Stimulated activated CD8-positive, alpha-beta memory T cell treated with anti-CD3 and anti-CD28 coated beads, Interleukin-15, amount 100 ng/mL, for 1 hour (primary cell): ENCODE data around the gene NTM.

Experiments
- DNase-seq: peaks from one replicate; pipeline ENCODE4 v3.0.0-alpha.2; 2020; ENCODE audit warnings: low read depth

Gene NTM

DNA sequence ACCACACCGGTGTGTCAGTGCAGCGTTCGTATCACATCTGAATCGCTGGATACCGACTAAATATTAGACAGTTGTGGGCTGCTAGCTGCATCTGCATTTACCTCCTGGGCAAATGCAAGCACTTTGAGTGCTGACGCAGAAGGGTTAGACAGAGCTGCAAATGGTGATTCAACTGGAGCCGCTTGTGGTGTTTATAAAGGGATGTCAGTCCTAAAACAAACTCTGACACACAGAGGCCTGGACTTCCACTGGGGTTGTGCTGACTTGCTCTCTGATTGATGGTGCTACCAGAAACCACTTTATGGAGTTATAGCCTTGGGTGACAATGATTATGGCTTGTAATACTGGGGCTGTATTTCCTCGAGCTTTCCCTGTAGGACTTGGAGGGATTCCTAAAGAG, 374.4 kb downstream of the NTM start:
- no peak for DNase-seq

DNA sequence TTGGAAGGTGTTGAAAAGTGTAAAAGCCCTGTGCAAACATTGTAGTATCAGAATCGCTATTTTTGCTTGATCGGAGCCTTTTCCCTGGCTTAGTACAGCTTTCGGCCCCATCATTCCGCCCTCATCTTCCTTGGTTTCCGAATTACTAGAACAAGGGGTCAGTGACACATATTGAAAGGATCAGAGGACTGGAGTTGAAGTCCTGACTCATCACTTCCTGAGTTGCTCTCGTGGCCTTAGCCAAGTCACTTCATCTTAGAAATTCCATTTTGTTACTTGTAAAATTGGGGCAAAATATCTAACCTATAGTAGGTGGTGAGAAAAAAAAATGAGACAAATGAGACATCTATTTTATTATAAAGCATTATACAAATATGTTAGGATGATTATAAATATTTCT, 375.0 kb downstream of the NTM start:
- no peak for DNase-seq

DNA sequence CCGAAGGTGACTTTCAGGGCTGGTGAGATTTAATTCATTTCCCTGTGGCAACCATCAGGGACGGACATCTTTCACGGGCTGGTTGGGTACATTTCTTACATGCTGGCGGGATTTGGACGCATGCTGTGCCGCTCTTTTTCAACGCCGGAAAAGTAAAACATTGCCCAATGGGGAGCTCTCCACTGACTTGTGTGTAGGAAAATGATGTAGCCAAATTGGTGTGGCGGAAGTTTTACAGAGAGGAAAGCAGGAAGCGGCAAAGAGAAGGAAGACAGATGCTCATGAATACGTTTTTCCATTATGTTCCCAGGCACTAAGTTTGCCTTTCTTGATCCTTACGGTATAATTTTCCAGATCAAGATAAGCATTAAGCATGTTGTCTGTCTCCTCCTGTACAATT, 375.8 kb downstream of the NTM start:
- DNase-seq: no peak

DNA sequence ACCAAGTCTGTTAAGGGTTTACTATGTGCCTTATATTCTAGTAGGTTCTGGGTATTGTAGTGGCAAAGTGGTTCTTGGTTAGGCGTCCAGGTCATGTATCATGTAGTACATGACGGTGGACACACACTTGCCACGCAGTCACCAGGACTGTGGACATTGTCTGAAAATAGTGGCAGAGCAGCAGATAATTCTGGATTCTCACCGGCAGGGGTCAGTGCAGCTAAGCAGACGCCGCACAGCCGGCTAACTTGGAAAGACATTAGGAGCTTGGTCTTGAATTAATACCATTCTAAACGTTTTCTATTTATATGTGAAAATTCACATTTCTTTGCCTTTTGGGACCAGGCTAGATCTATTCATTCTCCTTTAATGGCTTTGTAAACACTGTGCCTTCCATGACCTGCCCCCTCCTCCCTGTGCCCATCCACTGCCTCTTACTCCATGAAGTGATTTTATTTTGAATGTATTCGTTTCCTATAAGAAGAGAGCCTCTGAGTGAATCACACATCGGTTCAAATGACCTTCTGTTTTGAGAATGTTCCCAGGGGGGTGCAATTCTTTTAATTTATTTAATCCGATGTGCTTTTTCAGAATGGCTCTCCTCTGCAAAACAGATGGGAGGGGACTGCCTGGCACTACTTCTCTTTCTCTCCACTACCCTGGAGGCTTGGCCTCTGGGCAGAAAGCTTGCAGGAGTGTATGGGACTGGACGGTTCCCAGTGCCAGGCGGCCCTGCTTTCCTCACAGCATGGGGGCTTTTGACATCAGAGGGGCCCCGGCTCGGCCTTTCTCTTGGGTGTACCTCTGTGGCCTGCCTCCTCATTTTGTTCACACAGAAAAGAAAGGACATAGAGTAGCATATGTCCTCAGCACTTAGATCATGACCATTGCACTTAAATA, 378.0 kb downstream of the NTM start:
- DNase-seq: no peak

DNA sequence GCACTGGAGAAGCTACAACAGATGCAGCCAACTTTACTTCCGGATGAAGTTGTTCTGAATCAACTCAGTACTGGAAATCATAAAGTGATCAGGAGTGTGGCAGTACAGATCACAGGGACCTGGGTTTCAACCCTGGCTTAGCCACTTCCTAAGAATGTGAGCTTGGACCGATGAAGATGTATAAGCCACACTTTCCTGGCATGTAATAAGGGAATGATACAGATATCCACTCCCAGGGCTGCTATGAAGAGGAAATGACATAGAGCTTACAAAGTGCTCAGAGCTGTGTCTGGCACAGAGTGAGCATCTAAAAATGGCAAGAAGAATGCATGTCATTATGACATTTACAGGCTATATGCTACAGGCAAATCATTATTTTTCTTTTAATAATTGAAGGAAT, 378.7 kb downstream of the NTM start:
- no peak for DNase-seq

DNA sequence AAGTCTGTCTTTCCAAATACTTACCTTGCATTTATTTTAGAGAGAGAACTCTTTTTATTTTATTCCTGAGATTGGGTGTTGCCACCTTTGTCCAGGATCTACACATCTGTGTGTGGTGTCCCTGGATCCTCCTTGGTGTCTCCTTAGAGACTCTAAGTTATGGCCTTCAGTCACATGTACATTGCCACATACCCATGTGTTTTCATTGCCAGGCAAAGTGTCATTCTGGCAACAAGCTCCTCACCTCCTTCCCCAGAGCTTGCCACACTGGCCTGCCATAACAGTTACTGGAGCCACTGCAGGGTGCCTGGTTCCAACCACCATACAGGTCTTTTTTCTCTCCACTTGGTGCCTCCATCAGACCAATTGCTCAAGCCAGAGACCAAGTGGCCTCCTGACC, 379.7 kb downstream of the NTM start:
- DNase-seq: no peak

DNA sequence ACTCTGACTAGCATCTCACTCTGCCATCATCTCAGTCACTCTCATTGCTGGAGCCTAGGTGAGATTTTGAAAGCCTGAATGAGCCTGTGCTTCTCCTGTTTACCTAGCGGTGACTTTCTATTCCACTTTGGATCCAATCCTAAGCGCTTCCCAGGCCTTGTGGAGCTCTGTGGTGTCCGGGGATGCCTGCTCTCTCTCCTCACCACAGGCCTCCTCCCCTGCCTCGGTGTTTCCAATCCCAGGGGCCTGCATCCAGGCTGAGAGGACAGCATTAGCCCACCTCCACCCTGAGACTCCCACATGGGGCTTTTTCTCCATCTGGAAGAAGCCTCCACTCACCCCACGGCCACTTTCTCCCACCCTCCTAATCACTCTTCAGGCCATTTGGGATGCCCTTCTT, 380.3 kb downstream of the NTM start:
- no peak for DNase-seq

DNA sequence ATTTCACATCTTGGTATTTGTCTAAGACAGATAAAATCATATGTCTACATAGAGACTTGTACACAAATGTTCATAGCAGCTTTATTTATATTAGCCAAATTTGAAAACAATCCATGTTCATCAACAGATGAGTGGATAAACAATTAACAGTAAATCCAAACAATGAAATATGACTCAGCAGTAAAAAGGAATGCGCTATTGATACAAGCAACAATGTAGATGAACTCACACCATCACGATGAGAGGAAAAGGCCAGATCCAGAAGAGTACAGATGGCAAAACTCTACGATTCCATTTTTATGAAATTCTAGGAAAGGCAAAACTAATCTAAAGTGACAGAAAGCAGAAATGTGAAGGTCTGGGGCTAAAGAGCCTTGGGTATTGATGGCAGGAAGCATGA, 384.3 kb downstream of the NTM start:
- DNase-seq: no peak

DNA sequence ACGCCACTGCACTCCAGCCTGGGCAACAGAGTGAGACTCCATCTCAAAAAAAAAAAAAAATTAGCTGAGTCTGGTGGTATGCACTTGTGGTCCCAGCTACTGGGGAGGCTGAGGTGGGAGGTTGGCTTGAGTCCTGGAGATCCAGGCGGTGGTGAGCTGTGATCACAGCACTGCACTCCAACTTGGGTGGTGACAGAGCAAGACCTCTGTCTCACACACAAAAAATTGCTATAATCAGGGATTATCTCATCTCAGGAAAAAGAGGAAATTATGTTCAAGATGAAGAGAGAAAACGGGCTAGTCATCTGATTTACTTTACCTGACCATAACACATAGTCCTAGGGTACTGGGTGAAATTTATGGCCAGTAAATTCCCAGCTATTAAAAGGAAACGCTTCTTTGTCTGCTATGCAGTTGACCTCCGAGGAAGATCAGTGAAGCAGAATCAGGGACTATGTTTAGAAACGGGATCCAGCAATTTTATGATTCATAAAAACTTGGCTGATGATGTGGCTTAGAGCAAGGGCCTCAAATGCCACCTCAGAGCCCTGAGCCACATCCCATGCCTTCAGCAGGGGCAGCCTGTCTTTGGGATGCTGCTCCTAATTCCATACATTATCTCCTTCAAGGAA, 386.2 kb downstream of the NTM start:
- no peak for DNase-seq

DNA sequence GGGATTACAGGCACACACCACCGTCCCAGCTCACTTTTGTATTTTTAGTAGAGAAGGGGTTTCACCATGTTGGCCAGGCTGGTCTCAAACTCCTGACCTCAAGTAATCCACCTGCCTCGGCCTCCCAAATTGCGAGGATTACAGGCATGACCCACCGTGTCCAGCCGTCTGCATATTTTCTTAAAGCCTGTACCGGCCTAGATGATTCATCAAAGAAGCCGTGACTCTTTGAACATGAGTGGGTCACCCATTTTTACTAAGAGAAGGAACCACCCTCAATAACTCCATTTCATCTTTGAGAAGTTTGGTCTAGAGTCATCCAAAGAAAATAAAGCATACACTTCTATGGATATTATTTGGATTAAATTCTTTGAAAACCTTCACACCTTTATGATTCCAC, 388.3 kb downstream of the NTM start:
- no peak for DNase-seq

DNA sequence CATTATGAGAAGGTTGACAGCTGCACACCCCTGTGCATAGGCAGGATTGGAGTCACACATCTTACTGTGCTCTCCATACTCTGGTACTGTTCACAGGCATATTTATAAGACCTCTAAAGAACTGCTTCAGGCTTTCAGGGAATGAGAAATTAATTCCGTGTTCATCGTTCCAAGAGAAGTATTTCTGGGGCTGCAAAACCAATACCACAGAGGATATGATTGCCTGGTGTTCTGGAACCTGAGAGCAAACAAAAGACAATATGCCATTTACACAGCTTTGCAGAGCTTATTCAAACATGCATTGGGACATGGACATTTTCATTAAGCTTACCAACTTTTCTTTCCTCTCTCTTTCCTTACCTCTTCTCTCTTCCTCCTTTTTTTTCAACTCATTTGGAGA, 388.7 kb downstream of the NTM start:
- DNase-seq: no peak

DNA sequence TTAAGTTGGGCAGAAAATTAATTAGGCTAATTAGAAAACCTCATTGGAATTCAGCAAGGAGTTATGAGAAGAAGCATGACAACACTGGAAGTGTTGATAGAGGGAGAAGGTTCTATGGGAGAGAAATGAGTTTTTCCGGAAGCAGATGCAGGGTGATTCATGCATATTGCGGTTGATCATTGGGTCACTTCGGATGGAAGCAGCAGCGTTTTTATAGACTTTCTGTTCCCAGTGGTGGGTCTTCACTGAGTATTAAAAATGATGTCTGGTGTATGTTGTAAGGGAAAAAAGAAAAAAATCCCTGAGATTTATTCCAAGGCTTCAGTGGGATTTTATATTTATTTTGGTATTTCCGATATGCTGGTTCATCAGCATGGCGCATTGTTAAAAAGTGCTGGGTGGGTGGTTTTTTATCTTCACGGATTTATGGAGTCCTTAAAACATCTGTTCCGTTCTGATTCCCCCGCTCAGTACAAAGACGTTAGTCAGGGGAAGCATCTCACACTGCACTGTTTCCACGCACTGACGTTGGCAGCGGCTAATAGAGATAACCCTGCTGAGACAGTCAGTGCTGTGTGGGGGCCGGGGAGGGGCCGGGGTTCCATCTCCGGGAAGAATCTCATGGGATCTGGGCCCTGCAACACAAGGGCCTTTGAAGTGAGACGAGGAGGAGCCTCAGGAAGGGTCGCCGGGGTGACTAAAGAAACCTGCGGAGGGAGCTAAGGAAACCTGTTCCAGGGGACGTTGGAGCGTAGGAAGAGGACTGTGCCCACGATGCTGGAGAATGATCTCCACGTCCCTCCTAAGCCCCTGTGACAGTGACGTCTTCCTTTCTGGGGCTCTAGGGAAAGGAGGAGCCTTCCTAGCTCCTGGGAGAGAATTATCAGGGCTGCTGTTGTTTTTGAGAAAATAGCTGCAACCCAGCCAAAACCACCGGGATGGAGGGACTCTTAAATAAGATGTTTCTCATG, 390.0 kb downstream of the NTM start:
- DNase-seq: no peak

DNA sequence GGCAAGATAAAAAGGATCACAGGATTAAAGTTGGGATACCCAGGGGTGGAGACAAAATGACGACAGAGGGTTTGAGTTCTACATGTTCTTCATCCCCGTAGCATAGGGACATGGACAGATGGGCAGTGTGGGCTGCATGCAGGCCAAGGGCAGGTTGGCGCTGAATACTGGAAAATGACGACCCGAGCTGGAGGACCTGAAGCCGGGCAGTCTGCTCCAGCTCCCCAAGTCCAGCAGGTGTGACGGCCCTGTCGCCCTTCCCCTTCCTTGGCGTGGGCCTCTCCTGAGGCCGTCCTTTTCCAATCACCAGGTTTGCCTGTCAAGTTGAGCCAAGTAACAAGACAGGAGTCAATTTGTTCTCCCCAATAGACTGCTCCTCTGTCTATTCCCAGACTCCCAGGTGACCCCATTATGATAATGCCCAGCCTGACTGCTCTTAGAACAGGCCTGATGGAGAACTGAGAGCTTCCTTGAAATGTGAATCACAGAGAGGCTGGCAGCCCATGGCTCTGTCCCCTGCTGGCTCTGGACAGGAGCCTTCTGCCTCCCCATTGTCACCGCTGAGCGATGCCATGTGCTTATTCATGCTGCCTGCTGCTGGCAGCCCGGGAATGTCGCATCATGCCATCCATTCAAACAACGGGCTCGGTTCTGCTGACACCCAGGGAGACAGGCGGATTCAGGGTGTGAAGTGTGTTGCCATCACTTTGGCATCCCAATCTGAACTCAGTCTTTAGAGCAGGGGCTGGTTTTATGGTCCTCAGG, 392.1 kb downstream of the NTM start:
- no peak for DNase-seq

DNA sequence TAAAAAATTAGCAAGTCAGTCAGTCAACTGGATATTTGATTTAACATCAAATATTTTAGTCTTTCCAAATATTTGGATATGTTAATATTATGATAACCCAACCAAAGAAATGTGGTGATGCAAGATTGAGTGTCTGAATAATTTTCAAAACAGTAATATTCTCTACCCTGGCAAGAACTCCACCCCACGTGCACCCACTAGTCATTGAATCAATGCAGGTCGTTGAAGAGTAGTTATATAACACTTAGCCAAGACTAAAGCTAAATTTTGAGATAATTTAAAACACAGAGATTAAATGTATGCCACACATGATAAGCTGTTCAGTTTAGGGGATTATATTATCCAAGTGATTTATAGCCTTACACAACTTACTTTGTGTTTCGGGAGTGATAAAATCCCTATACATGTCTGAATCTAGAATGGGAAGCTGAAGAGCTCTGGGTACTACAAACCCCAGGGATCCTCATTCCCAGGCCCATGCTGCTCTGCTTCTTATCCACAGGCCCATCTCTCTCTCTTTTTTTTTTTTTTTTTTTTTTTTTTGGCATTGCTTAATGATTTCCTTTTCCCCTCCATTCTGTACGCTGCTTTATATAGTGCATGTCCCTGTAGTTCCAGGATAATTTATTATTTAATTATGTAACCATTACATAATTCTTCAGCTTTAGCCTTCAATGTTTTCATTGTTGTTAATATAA, 392.9 kb downstream of the NTM start:
- DNase-seq: no peak

DNA sequence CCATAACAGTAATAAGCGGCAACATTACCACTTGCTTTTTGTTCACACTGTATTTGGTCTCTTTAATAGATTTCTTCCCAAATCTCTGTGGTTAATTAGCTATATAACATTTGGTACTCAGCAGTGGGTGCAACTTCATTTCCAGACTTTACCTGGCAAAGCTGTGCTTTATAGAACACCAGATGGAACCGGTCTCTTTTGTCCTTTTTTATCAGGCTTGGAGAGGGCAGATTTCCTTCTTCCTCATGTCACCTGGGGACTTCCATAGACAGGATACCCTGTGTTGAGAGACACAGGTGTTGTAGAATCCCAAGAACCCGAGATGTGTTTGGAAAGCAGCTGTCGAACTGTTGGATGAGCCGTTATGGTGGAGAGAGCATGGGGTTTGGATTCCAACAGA, 393.7 kb downstream of the NTM start:
- DNase-seq: no peak

DNA sequence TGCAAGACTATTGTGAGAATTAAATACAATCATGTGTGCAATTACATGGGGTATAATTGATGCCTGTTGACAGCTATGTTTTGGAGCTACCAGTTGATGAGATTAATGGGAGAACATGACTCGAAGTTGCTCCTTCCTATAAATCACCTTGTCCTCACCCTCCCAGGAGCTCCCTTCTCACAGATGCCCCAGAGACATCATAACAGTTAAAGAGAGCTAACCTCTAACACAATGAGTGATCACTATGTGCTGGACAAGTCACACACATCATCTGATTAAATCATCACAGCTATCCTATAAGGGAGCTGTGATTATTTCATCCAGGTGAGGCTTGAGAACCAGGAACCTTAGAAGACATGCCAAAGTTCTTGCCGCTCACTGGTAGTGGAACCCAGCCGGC, 394.2 kb downstream of the NTM start:
- DNase-seq: no peak

DNA sequence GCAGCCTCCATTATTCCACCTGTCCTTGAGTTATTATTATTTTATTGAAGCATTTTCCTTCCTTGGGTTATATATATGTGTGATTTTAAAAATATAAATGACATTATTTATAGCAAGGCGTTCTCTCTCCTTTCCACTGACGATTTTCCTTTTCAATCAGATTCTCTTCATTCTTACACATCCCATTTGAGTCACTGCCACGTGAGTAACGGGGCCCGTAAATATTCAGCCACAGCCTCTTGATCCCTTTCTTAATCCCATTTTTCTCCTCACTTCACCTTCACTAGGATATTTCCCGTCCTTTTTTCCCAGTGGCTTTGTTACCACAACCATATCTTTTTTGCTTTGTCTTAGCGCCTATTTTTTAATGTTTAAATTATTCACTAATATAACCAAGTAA, 396.2 kb downstream of the NTM start:
- no peak for DNase-seq

DNA sequence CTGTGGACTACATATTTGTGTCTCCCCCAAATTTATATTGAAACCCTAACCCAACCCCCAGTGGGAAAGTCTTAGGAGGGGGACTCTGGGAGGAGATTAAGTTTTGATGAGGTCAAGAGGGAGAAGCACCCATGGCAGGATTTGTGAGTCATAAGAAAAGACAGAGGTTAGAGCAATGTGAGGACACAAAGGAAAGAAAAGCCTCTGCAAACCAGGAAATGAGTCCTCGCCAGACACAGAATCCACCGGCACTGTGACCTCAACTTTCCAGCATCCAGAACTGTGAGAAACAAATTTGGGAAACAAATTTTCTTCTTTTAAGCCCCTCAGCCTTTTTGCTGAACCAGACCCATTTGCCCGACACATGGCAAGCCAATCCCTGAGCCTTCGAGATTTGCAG, 397.0 kb downstream of the NTM start:
- DNase-seq: no peak

DNA sequence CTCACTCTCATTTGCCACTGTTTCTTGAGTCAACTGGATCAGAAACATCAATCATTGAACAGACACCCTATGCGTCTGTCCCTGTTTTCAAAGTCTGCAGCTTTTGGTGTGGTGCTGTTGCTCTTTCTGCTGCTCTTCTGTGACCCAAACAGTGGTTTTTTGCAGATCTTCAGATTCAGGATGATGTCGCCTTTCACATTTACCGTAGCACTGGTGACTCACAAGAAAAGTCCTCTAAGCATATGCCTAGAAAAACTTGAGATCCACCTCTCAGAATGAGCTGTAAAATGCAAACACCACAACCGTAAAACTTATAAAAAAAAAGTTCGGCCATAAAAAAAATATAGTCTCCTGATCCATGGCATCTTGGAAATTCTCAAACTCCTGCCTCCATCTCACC, 400.4 kb downstream of the NTM start:
- no peak for DNase-seq

DNA sequence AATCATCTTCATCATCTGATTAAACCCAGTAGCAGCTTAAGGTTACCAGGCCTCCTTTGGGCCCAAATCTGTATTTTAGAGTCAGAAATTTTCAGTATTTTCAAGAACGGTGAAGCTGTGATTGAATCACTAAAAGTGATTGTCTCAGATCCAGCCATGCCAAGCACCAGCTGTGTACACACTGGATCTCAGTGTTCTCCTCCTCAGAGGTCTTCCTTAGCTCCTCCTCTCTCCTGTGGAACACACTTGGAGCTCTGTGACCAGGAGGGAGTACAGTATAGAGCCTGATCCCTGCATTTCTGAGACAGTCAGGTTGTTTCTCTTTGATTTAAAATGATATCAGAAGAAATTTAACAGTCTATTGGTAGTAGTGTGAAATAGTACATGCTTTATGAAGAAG, 401.1 kb downstream of the NTM start:
- DNase-seq: no peak

DNA sequence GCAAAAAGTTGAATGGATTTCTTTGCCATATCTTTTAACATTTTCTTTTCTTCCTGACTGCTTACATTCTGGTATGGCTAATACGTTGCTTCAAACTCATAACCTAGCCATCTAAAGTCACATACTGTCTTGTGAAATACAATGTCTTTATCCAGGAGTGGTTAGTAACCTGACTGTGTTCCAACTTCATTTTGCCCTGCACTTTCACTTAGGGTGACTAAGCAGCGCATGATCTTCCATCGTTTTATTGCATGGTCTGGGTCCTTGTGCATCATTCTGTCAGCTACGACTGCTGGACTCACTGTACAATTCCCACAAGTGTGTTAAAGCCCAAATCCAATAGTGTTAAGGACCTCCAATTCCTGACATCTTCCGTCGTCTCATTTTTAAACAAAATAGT, 403.2 kb downstream of the NTM start:
- no peak for DNase-seq
